T-helper 2 cell treated with Interferon-gamma antibody and Interleukin-4, amounts not matched to agents 5 μg/mL and 100 μg/mL, for 36 hours (primary cell): ENCODE measurements around the gene DYRK2.

ENCODE experiments used
- DNase-seq: peaks from one replicate; pipeline ENCODE4 v3.0.0; 2021; ENCODE audit warnings: low spot score
- H3K27ac Mint-ChIP-seq: one replicate; pipeline ENCODE4 v1.8.0; 2021; ENCODE audit warnings: mild to moderate bottlenecking, mixed read lengths
- H3K27me3 Mint-ChIP-seq: one replicate; pipeline ENCODE4 v1.8.0; 2021; ENCODE audit warnings: low read depth, mixed read lengths
- H3K36me3 Mint-ChIP-seq: one replicate; pipeline ENCODE4 v1.8.0; 2021; ENCODE audit warnings: low read depth, mixed read lengths
- H3K4me1 Mint-ChIP-seq: one replicate; pipeline ENCODE4 v1.8.0; 2021; ENCODE audit warnings: low read depth, mixed read lengths
- H3K4me3 Mint-ChIP-seq: one replicate; pipeline ENCODE4 v1.8.0; 2022; ENCODE audit warnings: mild to moderate bottlenecking, moderate library complexity, mixed read lengths
- H3K9me3 Mint-ChIP-seq: one replicate; pipeline ENCODE4 v1.8.0; 2021; ENCODE audit warnings: mixed read lengths

DYRK2 gene

DNA sequence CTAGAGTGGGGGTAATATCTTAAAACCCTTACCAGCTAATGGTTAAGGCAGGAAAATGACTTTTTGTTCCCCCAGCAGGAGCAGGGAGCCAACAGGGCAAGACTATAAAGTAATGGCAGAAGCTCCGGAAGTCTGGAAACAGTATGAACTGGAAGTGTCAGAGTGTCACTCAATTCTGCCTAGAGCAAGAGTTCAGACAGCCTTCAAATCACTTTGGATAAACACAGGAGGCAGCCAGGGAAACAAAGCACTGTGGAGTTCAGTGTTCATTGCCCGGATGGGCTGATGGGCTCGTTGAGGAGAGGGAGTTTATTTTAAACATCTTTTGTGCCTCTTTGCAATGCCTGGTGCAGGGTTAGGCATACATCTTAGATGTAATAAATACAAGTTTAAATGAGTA, 16.5 kb upstream of the DYRK2 start:
- no peak overlapping the region for H3K27ac Mint-ChIP-seq
- peaks cover 5% of the 10 kb centered on the region for H3K27me3 Mint-ChIP-seq
- H3K4me3 Mint-ChIP-seq, result no peak overlapping the region
- H3K9me3 Mint-ChIP-seq, result peaks cover 12% of the 10 kb centered on the region
- no peak for DNase-seq
- H3K36me3 Mint-ChIP-seq, result peaks cover 15% of the 10 kb centered on the region
- H3K4me1 Mint-ChIP-seq, result peaks cover 46% of the 10 kb centered on the region

DNA sequence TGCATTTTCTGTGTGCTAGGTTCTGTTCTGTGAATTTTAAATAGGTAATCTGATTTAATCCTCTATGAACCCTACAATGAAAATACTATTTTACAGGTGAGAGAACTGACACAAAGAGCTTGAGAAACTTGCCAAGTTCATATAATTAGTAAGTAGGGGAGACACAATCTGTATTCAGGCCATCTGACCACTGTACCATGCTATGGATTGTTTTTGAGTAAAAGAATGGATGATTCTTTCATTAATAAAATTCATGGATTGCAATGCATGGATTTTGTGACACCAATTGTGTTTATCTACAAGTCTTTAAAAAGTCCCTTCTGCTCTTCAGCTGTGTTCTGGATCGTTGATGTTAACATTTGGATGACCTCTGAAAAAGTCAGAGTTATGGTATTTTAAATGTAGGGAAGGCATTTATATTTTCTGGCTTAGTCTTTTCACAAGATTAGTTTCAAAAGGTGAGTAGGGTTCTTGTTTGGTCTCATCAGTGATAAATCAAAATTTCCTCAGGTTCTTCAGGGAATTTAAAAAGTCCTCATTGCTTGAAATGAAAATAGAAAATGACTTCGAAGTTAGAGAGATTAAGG, 15.4 kb upstream of the DYRK2 start:
- H3K4me3 Mint-ChIP-seq, result no peak overlapping the region
- H3K36me3 Mint-ChIP-seq, result peaks cover 15% of the 10 kb centered on the region
- H3K27me3 Mint-ChIP-seq, result peaks cover 5% of the 10 kb centered on the region
- H3K9me3 Mint-ChIP-seq, result peaks cover 12% of the 10 kb centered on the region
- no peak for DNase-seq
- H3K4me1 Mint-ChIP-seq, result peaks cover 45% of the 10 kb centered on the region
- H3K27ac Mint-ChIP-seq, result no peak overlapping the region

DNA sequence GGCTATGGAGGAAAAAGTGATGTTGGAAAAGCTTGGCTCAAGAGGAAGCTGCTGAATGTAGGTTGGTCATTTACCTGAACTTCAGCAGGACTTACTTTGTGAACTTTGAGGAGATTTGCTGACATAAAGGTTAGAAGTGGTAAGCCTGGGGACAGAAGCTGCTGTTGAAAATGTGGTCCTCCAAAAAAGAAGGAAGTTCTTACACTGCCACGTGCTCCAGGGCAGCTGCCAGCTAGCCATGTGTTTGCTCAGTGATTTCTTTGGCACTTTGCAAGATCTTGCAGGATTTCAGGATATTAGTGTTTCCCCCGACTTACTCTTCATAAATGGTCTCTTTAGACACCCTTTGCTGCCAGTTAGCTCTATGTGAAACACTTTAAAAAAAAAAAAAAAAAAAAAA, 14.8 kb upstream of the DYRK2 start:
- H3K27ac Mint-ChIP-seq, result no peak overlapping the region

DNA sequence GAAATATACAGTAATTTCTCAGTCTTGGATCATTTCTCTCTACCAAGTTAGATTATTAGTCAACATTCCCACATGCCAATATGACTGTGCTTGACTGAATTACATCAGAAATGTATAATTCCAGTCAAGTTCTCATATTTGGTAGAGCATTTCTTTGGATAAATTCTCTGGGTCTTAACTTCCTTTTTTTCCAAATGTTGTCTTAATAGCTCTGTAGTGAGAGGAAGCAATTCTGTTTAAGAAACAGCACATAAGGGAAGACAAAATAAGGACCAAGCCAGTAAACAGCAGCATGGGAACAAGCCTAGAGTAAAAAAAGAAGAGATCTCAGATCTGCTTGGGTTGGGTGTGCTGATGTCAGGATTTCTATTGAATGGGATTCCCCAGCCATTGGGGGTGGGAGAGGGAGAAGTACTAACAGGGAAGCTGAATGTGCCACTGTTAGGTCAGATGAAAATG, 14.2 kb upstream of the DYRK2 start:
- Mint-ChIP-seq H3K36me3 (peaks cover 11% of the 10 kb centered on the region), H3K4me3 (no peak overlapping the region), H3K27me3 (peaks cover 5% of the 10 kb centered on the region), H3K9me3 (peaks cover 8% of the 10 kb centered on the region), H3K27ac (no peak overlapping the region), H3K4me1 (peaks cover 40% of the 10 kb centered on the region)
- no peak for DNase-seq

More for the DNA sequence above, 14.8 kb upstream of the DYRK2 start:
- H3K4me3 Mint-ChIP-seq, result no peak overlapping the region
- H3K4me1 Mint-ChIP-seq, result peaks cover 43% of the 10 kb centered on the region
- H3K36me3 Mint-ChIP-seq, result peaks cover 12% of the 10 kb centered on the region
- H3K27me3 Mint-ChIP-seq, result peaks cover 5% of the 10 kb centered on the region
- peaks cover 12% of the 10 kb centered on the region for H3K9me3 Mint-ChIP-seq
- no peak for DNase-seq

DNA sequence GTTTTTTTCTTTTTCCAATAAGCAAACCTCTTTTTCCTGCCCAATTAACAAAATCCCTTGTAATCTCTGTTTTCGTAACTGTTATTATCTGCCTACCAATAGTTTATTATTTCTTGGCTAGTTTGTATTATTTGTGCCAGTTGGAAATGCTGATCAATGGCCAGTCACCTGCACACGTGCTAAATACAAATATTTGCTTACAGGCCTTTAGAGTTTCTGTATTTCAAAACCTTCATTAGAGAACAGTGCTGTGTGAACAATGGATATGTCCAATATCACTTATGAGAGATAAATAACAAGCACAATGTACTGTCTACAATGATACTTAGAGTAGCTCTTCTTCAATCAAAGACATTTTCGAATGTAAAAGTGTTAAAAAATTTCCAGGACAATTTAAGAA, 10.8 kb upstream of the DYRK2 start:
- Mint-ChIP-seq H3K4me3 (no peak overlapping the region), H3K4me1 (peaks cover 10% of the 10 kb centered on the region), H3K36me3 (peaks cover 5% of the 10 kb centered on the region), H3K27ac (no peak overlapping the region), H3K27me3 (peaks cover 20% of the 10 kb centered on the region), H3K9me3 (no peaks in the 10 kb centered on the region)
- DNase-seq, result no peak

DNA sequence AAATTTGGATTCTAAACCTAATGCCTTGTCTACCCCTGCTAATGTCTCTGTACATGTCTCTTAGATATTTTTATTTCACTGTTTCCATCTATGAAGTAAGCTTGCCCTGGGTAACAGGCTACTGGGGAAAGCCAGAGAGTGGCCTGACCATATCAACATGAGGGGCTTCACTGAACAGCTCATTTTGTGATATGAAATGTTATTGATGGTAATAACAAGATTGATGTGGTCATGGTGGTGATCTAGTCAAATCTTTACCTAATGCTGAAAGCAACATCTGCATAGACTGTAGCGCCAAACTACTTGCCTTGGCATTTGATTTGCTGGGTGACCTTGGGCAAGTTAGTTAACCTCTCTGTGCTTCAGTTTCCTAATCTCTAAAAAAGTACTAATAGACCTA, 9.9 kb upstream of the DYRK2 start:
- Mint-ChIP-seq H3K4me3 (no peak overlapping the region), H3K36me3 (peaks cover 5% of the 10 kb centered on the region), H3K4me1 (peaks cover 6% of the 10 kb centered on the region), H3K9me3 (no peaks in the 10 kb centered on the region), H3K27ac (no peak overlapping the region), H3K27me3 (peaks cover 18% of the 10 kb centered on the region)
- DNase-seq, result no peak

DNA sequence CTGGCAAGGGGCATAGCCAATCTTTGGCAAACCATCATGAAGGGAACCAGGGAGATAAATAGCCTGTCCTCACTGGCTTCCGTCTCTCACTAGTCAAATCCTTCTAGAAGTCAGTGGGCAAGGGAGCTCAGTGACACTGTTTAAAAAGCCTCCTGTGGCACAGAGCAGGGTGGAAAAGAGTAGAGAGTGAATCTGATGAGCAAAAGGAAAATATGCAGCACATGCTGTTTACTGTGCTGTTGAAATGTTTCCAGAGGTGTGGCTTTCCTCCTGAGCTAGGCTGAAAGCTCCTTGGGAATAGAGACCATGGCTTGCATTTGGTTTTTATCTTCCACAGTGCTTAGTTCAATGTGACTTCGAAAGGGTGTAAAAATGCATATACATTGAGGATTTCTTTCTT, 7.7 kb upstream of the DYRK2 start:
- no peak for DNase-seq
- Mint-ChIP-seq H3K4me1 (peaks cover 1% of the 10 kb centered on the region), H3K4me3 (no peak overlapping the region), H3K27ac (no peak overlapping the region), H3K36me3 (no peaks in the 10 kb centered on the region), H3K9me3 (no peaks in the 10 kb centered on the region), H3K27me3 (peaks cover 22% of the 10 kb centered on the region)

DNA sequence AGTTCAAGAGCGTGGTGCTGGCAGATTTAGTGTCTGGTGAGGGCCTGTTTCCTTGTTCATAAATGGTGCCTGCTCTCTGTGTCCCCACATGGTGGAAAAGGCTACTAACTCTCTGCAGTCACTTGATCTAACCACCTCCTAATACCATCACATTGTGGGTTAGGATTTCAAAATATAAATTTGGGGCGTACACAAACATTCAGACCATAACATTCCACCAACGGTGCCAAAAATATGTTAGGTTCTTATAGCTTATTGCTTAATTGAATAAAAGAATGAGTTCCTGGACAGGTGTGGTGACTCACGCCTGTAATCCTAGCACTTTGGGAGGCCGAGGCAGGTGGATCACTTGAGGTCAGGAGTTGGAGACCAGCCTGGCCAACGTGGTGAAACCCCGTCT, 3.4 kb upstream of the DYRK2 start:
- Mint-ChIP-seq H3K9me3 (no peaks in the 10 kb centered on the region), H3K4me1 (peaks cover 16% of the 10 kb centered on the region), H3K27ac (no peak overlapping the region), H3K27me3 (peaks cover 29% of the 10 kb centered on the region), H3K4me3 (no peak overlapping the region), H3K36me3 (peaks cover 2% of the 10 kb centered on the region)
- no peak for DNase-seq

DNA sequence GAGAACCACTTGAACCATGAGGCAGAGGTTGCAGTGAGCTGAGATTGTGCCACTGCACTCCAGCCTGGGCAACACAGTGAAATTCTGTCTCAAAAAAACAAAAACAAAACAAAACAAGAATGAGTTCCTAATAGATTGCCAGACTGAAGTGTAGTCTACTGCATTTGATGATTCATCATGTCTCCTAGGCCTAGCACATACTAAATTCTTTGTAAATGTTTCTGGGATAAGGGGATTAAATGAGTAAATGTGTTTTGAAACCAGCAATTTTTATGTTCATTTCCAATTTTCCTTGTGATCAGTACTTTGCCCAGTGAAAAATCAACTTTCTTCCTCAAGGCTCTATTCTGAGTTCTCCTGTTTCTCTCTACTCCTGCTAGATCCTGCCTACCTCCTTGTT, 2.9 kb upstream of the DYRK2 start:
- peaks cover 21% of the 10 kb centered on the region for H3K4me1 Mint-ChIP-seq
- peaks cover 24% of the 10 kb centered on the region for H3K27me3 Mint-ChIP-seq
- DNase-seq, result no peak
- no peak overlapping the region for H3K4me3 Mint-ChIP-seq
- no peak overlapping the region for H3K27ac Mint-ChIP-seq
- H3K9me3 Mint-ChIP-seq, result no peaks in the 10 kb centered on the region
- peaks cover 7% of the 10 kb centered on the region for H3K36me3 Mint-ChIP-seq

DNA sequence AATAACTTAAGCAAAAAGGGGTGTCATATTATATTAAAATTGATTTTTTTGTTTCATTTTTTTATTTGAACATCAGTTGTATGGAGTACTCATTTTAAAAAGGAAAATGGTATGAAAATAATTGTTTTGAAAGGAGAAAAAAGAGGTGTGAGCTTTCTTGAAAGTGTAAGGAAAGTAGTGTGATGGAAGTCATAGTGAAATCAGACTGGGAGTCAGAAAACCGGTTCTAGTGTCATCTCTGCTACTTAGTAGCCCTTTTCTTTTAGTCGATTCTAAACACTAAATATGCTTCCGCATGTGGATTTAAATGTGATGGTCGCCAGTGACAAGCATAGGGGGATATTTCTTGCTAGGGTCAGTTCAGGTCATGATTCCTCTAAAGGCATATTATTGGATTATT, 1.8 kb upstream of the DYRK2 start:
- Mint-ChIP-seq H3K27ac (no peak overlapping the region), H3K4me1 (peaks cover 32% of the 10 kb centered on the region), H3K4me3 (peak overlapping the region; percentile 53), H3K27me3 (peaks cover 21% of the 10 kb centered on the region), H3K9me3 (no peaks in the 10 kb centered on the region), H3K36me3 (peaks cover 17% of the 10 kb centered on the region)
- no peak for DNase-seq

DNA sequence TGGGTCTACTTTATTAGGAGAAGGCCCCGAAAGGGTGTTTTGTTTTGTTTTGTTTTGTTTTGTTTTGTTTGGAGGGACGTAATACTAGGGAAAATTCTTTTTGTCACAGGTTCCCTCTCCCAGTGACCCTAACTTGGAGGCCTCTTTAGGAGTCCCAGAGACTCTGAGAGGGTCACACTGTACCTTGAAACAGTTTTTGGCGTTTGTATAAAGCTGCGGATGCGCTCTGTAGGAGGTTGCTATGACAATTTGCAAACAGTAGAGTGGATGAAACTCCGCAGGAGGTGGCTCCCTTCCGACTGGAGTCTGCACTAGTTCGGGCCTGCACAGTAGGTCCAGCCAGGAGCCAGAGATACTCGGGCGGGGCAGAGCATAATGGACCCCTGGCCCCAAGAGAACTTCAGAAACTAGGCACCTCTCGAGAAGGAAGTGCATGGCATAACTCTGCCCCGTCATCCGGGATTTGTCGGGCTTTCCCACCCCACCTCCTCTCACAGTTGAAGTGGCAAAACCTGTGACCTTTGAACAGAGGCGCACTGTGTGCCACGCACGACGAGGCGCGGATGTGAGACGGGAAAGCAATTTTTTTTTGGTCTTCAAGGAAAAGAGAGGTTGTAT, 1.3 kb upstream of the DYRK2 start:
- H3K9me3 Mint-ChIP-seq, result no peaks in the 10 kb centered on the region
- peaks cover 32% of the 10 kb centered on the region for H3K4me1 Mint-ChIP-seq
- peak overlapping the region; percentile 92 for H3K4me3 Mint-ChIP-seq
- DNase-seq, result no peak
- peak overlapping the region; percentile 91 for H3K27ac Mint-ChIP-seq
- peaks cover 19% of the 10 kb centered on the region for H3K27me3 Mint-ChIP-seq
- peaks cover 17% of the 10 kb centered on the region for H3K36me3 Mint-ChIP-seq

DNA sequence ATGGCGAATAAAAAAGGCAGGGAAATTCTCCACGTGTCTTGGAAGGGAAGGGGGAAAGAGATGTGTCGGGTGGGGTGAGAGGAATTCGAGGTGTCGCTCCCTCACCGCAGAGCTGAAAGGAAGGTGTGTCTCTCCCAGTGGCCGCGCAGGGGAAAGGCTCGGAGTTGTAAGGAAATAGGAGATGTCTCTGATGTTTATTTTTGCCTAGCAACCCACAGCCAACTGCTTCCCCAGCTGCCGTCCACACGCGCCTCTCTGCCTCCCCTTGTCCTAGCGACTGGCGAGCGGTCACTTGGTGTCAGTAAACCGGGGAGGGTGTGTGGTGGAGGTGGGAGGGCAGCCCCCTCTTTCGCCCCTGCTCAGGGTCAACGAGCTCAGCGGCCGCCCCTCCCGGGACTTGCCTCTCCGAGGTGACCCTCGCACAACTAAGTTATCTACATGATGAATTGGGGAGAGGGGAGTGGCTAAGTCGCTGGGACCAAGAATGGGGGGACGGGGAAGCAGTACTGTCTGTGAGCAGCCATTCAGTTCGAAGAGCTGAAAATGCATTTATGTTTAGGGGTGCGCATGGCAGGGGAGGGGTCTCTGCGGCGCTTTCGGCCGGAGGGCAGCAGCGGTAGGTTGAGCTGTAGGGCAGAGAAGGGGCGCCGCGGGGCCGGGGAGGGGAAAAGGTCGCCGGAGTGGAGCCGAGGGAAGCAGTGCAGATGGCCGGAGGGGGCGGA, 585 bp upstream of the DYRK2 start:
- Mint-ChIP-seq H3K27me3 (peaks cover 19% of the 10 kb centered on the region), H3K9me3 (no peaks in the 10 kb centered on the region), H3K4me1 (peaks cover 32% of the 10 kb centered on the region), H3K36me3 (peaks cover 17% of the 10 kb centered on the region), H3K4me3 (peak overlapping the region; percentile 92), H3K27ac (peak overlapping the region; percentile 91)
- DNase-seq, result peak; percentile 18

DNA sequence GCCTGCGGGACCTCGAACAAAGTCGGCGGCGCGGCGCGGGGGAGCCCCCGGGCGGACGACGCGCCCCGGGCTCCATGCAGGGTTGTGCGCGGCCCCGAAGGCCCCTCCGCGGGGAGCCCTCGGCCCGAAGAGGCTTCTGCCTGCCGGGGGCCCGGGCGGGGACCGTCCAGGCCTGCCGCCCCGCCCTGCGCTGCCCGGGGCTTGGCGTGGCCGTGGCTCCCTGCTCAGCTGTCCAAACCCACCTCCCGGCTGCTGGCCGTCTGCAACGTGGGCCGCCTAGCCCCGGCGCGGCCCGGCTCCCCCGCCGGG, 670 bp downstream of the DYRK2 start:
- peak overlapping the region; percentile 68 for H3K27ac Mint-ChIP-seq
- peak; percentile 35 for DNase-seq

DNA sequence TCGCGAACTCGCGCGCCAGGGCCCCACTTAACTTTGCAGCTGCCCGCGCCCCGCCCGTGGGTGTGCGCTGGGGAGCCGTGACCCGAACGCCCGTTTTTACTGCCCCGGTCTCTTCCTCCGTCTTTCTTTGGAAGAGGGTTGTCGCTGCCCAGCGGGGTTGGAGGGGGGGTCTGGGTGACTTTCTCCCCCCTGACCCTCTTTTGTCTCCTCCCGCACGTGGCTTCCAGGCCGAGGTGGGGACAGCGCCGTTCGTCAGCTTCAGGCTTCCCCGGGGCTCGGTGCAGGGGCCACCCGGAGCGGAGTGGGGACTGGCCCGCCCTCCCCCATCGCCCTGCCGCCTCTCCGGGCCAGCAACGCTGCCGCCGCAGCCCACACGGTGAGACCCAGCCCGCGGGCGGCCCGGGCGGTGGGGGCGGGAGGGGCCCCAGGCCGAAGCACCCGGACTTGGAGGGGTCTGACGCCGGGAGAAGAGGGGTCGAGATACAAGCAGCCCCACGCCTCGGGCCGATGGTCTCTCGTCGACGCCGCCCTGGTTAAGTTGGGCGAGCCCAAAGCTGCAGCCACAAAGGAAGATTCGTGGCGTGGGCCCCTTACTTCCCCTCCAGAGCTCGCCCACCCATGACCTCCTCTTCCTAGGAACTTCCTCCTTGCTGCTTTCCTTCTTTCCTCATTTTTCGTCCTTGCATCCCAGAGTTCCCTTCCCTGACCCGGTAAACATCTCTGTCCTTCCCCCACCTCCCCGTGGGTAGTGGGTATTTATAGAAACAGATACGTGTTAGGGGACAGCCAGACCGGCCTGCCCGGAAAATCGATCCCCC, 1.2 kb downstream of the DYRK2 start:
- Mint-ChIP-seq H3K9me3 (no peaks in the 10 kb centered on the region), H3K4me3 (peak overlapping the region; percentile 86), H3K36me3 (peaks cover 32% of the 10 kb centered on the region), H3K27me3 (peaks cover 15% of the 10 kb centered on the region), H3K27ac (peak overlapping the region; percentile 80), H3K4me1 (peaks cover 44% of the 10 kb centered on the region)
- peak; percentile 14 for DNase-seq

More for the DNA sequence above, 670 bp downstream of the DYRK2 start:
- H3K27me3 Mint-ChIP-seq, result peaks cover 19% of the 10 kb centered on the region
- peaks cover 40% of the 10 kb centered on the region for H3K4me1 Mint-ChIP-seq
- no peaks in the 10 kb centered on the region for H3K9me3 Mint-ChIP-seq
- H3K4me3 Mint-ChIP-seq, result no peak overlapping the region
- peaks cover 26% of the 10 kb centered on the region for H3K36me3 Mint-ChIP-seq
